Ishikawa (cell line): ENCODE data around the gene SLC6A3.

ENCODE experiments used
- CEBPB ChIP-seq: IDR thresholded peaks from 2 replicates; pipeline ENCODE4 v1.6.1; 2012
- EP300 ChIP-seq: IDR thresholded peaks from 2 replicates; pipeline ENCODE4 v1.6.1; 2012; ENCODE audit warnings: borderline replicate concordance
- RAD21 ChIP-seq: IDR thresholded peaks from 2 replicates; pipeline ENCODE4 v1.6.1; 2012; ENCODE audit warnings: low read depth
- REST ChIP-seq: IDR thresholded peaks from 2 replicates; pipeline ENCODE4 v1.6.1; 2012; ENCODE audit warnings: low read depth, mild to moderate bottlenecking
- YY1 ChIP-seq: IDR thresholded peaks from 2 replicates; pipeline ENCODE4 v1.6.1; 2012; ENCODE audit warnings: low read depth

DNA sequence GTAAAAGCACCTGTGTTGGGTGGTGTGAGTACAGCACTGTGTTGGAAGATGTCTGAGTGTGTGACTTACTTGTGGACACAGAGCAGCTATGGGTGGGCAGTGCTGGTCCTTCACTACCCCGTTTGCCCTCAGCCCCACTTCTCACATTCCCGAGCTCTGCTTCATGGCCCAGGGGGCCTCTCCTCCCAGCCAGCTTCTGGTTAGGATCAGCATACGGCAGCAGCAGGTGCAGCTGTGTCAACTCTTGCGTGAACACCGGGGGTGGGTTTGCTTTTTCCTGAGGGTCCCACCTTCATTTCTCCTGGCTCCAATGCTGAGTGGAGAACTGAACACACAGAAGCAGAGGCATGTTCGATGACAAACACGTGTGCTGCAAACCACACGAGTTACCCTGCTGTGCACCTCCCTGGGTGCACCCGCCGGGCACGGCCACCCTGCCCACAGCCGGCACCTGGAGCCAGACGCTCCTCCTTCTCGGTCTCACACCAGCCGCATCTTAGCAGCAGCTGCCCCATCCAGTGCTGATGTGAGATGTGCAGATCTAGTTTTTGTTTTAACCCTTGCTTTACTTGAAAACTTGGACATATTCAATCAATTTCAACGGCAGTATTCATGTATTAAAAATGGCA lies 14.9 kb upstream of the SLC6A3 start:
- no peak for TF ChIP-seq RAD21
- no peak for TF ChIP-seq REST
- no peak for TF ChIP-seq CEBPB
- no peak for TF ChIP-seq EP300
- no peak for TF ChIP-seq YY1
